GM18507 (cell line): ENCODE measurements around the gene ABR.
A peak's percentile ranks its signal among the peaks of the same experiment; 100 is the strongest.
"Not testable (repeated sequence)": the region's sequence is repeated elsewhere in the genome, so short reads cannot be mapped to it uniquely, and the experiment has no call there.

Experiments
- DNase-seq: peaks from one replicate; pipeline ENCODE4 v3.0.0; 2011; ENCODE audit warnings: low read depth; ENCODE audit not compliant: insufficient read length; ENCODE audit errors: extremely low spot score
- FAIRE-seq: peaks from 2 replicates; lab custom pipeline; 2011; peaks lifted over from hg19 to GRCh38; lab: Jason Lieb, UNC

The ABR gene

DNA sequence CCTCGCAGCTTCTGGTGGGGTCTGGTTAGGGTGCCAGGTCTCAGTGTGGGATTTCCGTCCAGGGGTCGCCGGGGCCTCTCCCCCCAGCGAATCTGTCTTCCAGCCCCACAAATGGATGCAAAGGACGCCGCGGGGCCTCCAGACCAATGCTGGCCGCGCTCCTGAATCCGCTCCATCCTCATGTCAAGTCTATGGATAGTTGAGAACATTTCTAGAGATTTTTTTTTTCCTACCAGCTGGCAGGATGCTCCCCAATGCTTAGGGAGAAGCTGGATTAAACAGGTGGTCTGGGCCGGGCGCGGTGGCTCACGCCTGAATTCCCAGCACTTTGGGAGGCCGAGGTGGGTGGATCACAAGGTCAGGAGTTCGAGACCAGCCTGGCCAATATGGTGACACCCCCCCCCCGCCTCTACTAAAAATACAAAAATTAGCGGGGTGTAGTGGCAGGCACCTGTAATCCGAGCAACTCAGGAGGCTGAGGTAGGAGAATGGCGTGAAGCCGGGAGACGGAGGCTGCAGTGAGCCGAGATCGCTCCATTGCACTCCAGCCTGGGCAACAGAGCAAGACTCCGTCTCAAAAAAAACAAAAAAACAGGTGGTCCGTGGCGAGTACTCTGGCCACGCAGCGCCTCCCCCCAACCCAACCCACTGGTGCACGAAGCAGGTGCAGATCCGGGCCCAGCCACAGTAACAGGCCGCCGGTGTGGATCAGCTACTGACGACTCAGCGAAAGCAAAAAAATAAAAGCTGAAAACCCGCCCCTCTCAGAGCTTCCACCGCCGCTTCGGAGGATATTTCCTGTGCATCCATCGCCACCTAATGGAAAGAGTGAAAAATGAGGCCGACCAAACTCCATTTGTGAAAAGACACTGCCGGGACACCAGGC lies 199.1 kb downstream of the ABR start:
- DNase-seq (peak; percentile 45), FAIRE-seq (peak; percentile 89)

DNA sequence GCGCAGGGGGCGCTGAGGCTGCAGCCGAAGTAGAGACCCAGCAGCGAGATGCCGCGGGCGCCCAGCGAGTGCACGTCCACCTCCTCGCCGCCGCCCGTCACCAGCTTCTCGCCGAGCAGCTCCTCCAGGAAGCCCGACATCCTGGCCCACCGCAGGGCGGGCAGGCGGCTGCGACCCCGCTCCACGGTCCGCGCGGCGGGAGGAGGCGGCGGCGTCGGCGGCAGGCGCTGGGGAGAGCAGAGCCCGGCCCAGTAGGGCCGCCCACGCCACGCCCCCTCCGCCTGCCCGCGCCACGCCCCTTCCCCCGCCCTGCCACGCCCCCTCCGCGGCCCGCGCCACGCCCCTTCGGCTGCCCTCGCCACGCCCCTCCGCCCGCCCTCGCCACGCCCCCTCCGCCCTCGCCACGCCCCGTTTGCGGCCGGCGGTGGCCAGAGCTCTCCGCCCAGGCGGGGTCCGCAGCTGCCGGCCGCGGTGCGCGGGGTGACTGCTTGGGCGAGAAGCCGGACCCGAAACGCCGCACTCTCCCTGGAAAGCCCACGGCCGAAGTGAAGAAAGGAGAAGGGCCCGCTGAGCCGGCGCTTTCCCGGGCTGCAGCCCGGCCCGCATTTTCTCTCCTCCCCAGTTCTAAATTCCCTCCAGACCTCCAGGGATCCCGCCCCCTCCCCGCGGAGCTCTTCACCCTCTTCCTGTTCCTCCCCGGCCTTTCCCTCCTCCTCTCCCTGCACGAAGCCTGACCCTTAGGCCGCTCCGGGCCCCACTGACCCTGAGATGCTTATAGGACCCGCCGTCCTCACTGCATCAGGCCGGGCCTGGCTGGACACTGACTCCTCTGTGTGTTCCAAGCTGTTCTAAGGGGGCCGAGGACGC lies 200.0 kb downstream of the ABR start, which contains the start of gene NXN:
NXN (minus strand) TSS at position 238 of the 867 bp plus-strand sequence.
- DNase-seq (peak; percentile 93), FAIRE-seq (peak; percentile 61)

DNA sequence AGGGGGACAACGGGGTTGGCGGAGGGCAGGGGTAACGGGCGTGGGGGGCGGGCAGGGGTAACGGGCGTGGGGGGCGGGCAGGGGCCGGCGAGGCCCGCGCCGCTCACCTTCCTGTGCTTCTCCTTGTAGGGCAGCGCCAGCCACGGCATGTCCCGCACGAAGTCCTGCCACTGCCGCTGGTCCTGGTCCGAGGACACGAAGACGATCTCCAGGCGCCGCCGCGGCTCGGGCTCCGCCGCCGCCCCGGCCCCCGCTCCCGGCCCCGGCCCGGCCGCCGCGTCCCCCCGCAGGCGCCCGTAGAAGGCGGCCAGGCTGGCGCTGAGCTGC lies 200.6 kb downstream of the ABR start:
- no peak for FAIRE-seq
- DNase-seq, result no peak

DNA sequence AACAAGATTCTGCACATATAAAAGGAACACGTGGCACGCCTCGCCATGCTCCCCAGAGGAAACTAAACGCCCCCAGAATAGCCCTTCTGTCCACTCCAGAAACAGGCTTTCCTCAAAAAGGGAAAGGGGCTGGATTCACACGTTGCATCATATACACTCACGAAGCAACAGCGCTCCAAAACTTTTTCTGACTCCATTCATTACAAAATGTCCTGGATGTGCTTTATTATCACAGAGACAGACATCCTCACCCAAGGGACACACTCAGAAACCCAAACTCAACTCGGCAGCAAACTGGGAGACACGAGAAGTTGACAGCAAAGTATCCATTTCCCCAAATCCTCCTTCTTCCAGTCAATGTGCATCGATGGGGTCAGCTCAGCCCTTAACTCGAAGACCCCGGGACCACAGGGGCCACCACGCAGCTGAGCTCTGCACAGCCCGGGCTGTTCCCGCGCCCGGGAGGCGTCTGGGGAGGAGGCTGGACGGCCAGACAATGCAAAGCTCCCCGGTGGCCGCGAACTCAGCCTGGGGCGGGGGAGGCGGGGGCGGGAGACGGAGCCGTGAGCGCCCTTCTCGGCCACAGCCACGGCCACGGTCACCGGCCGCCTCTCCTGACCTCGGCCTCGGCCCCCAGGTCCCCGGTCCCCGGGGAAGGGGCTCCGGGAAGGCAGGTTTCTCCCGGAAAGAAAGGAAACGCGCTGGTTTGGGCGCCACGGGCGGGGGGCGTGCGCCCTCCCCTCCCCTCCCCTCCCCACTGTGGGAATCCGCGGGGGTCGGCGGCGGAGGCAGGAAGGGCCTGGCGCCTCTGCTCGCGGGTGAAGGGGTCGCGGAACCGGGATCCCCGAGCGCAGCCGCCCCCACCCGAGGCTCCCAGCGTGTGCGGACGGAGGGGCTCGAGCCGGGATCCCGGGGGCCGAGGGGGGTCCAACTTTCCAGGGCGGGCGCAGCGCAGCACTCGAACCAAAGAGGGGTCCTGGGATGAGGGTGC lies 201.4 kb downstream of the ABR start:
- DNase-seq (no peak), FAIRE-seq (no peak)

DNA sequence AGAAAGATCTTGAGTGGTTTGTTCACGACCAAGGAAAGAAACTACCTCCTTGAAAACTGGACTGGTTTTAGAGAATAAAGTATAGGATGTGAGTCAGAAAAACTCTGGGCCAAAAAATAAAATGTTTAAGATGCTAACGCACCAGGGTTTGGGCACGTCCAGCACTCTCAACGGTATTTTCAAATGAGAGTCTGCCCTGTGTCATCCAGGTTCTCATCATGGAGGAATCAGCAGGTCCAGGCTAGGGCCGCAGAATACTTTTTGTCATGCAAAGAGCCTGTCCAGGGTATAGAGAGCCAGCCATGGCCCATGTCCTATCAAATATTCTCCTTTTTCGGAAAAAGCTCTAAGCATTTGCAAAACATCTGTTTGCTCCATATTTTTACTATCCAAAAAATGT lies 202.6 kb downstream of the ABR start:
- no peak for FAIRE-seq
- no peak for DNase-seq

DNA sequence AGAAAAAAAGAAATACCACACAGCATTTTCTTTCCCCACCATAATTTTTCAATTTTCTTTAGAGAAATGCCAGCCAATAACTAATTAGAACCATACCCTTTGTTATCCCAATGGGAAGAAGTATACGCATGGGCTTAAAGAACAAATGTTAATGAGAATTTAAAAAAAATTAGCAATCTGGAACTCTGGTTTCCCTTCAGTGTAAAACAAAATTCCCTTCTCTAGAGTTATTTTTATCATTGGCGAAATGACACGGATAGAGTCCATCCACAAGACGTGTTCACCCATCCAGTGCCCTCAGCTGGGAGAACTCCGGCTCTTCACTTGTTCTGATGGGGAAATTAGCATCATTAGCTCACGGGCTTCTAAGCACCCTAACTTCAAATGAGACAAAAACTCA lies 203.5 kb downstream of the ABR start:
- DNase-seq, result no peak
- no peak for FAIRE-seq

DNA sequence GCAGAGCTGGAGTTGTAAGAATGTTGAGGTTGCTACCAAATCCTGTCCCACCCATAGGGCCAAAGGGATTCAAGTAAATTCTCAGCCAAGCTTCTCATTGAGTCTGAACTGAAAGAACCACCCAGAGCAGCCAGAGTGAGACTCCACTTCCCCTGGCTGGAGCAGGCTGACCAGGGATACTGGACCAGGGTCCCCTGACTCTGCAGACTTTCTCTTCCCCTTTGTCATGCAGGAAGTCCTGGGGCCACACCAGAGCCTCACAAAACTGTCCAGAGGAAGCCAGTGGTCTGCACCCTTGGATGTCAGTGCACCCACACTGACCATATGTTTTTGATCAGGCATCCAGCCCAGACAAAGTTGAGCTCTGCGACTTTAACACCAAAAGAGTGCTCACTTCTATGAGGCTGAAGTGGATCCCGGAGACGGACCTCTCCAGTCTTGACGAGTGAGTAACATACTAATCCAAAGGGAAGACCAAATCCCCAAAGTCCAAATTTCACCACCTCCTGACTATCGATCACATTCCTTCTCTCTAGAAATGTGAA lies 204.3 kb downstream of the ABR start:
- no peak for DNase-seq
- no peak for FAIRE-seq

DNA sequence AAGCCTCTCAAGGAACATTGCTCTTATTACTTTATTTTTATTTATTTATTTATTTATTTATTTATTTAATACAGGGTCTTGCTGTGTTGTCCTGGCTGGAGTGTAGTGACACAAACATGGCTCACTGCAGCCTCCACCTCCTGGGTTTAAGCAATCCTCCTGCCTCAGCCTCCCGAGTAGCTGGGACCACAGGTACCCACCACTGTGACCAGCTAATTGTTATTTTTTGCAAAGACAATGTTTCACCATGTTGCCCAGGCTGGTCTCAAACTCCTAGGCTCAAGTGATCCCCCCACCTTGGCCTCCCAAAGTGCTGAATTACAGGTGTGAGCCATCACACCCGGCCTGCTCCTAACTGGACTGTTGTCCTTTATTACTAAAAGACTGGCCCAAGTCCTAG lies 205.0 kb downstream of the ABR start:
- not testable (repeated sequence) for DNase-seq, FAIRE-seq

DNA sequence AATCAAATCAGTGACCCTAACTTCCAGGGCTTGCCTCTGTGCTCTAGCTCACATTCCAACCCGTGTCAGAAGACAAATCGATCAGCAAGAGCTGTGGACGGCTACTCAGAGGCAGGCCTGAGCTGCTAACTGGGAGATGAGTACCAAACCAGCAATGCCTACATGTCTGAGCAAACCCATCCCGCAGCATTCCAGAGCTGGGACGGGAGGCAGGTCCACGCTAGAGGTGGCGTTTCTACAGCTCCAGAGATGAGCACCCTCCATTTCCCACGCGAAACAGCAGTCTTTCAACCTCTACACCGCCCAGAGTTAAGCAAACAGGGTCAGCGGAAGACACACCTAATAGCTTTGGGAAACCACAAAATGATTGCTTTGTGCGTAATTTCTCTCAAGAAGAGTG lies 206.7 kb downstream of the ABR start:
- no peak for FAIRE-seq
- no peak for DNase-seq

DNA sequence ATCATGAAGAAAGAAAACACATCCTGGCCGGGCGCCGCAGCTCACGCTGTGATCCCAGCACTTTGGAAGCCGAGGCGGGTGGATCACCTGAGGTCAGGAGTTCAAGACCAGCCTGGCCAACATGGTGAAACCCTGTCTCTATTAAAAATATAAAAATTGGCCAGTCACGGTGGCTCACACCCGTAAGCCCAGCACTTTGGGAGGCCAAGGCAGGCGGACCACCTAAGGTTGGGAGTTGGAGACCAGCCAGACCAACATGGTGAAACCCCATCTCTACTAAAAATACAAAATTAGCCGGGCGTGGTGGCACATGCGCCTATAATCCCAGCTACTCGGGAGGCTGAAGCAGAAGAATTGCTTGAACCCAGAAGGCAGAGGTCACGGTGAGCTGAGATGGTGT lies 207.9 kb downstream of the ABR start:
- not testable (repeated sequence) for FAIRE-seq, DNase-seq

DNA sequence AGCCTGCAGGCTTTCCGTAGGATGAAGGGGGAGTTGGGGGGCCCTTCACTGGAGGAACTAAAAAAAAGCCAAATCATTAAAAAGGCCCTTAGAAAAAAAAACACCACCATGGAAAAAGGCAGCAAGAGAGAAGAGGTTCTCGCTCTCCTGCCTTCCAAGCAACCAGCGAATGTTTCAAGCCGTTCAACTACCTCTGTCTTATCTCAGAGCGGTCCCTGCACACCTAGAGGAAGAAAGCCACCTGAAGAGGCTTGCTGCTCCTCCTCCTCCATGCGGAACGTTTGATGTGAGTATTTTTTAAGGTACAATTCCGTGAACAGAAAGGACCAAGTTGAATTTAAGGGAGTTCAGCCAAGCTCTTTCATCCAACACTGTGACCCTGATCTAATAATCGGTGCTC lies 209.4 kb downstream of the ABR start:
- no peak for DNase-seq
- no peak for FAIRE-seq

DNA sequence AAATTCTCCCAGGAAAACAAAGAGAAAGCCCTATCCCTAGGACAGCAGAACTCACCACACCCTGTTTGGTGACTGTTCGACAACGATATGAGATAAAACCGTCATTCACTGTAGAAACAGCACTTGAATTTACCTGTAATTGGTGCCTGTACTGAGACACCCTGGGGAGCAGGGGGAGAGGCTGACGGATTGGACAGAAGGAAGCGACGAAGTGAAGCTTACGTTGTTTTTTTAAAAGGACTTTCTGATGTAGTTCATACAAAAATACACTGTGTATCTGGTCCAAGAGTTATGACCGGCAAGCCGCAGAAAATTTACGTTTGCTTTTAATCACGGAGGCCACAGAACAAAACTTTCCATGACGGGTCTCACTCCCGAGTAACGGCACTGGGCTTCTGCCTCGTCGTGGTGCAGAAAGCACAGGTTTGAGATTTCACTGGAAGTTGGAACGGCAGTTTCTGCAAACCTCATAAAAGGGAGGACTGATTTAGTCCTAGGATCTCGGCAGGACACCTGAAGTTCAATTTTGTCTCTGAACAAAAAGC lies 209.9 kb downstream of the ABR start:
- FAIRE-seq (no peak), DNase-seq (no peak)

DNA sequence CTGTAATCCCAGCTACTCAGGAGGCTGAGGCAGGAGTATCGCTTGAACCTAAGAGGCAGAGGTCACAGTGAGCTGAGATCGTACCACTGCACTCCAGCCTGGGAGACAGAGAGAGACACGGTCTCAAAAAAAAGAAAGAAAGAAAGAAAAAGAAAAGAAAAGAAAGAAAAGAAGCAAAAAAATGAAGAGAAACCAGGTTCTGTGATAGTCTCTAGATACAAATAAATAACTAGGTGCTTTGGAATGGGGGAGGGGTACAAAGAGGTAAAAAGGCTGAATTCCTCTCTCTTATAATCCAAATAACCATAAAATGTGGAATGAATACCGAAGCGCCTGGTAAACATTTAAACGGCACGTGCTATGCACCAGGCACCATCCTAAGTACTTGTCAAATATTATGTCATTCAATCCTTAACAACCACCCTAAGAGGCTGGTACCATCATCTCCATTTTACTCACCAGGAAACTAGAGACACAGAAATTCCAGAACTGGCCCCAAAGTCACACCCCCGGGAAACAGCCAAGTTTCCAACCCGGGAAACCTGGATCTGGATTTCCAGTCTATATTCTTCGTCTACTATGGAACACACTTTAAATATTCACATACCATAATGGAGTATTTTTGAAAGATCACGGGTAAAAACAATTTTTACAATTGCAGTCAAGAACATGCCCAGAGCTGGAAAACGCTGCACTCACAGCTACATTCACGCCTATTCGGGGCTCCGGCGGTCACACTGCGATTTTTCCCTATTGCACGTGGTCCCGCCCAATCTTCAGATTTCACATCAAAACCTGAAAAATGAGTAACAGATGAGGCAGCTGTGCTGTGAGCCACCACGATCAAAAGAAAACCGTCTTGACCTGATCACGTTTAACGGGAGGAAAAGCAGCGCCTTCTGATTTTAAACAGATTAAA lies 210.7 kb downstream of the ABR start:
- no peak for FAIRE-seq
- no peak for DNase-seq

DNA sequence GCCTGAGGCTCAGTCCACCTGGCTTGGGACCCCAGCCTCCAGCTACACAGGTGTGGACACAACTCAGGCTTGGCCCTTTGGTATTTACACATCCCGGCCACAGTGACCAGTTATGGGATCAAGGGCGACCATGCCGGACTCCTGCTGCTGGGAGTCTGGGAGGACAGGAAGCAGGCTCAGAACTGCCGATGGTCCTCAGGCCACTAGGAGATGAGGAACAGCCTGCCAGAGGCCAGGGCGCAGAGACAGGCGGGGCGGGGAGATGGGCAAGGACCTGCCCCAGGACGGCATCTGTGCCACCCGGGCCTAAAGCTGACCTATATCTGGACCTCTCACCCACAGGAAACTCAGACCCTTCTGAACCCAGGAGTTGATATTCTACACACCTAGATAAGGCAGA lies 212.7 kb downstream of the ABR start:
- FAIRE-seq, result no peak
- DNase-seq, result no peak

DNA sequence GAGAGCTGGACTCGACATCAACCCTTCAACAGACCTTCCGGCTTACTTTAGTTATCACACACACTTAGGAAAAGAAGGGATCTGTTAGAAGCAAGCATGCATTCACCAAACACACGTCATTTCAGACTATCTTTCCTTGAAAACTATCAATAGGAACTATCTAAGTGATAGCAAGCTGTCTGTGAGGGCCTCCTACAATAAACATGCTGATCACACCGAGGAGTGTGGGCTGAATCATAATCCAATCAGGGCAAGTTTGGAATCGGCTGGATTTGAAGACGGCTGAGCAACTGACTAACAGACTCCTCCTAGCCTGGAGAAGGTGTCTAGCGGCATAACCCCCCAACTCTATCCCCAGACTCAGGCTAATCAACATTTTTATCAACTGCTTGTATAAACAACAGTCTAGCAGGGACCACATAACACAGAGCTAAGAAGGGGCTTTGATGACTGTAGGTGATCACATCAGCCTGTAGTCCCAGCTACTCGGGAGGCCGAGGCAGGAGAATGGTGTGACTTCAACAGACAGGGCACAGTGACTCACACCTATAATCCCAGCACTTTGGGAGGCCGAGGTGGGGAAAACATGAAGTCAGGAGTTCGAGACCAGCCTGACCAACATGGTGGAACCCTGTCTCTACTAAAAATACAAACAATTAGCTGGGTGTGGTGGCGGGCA lies 214.3 kb downstream of the ABR start:
- DNase-seq, result no peak
- no peak for FAIRE-seq

DNA sequence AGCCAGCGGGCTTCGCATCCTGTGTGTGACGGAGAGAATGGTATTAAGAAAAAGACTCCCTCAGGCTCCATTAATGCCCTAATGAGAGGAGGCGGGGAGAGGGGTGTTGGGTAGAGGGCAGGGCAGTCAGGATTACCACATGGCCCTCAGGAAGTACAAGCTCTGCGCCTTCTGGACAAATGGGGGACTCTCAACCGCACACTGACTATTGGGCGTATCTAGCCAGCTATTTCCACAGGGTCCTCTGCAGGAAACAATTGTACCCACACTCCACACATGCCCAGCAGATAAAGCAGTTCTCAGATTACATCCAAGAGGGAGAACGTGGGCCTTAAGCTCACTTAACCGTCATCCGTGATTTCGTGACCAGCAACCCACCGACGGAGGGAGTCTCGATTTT lies 214.9 kb downstream of the ABR start:
- FAIRE-seq, result no peak
- no peak for DNase-seq

DNA sequence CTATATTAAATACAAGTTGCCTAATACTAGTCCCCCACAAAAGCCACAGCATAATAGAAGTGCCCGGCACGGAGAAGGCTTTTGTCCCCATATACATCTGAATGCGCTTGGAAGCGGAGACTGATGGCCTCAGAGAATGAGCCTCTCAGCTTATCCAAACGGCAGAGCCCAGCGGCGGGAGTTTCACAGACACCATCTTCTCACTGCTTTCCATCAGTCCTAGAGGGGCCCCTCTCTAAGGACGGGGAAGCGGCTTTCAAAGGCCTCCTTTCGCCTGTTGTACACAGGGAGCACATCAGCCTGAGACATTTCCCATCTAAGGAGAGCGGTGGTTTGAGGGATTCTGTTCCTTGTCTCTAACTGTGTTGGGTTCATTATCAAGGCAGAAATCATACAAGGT lies 217.1 kb downstream of the ABR start:
- DNase-seq (no peak), FAIRE-seq (no peak)

DNA sequence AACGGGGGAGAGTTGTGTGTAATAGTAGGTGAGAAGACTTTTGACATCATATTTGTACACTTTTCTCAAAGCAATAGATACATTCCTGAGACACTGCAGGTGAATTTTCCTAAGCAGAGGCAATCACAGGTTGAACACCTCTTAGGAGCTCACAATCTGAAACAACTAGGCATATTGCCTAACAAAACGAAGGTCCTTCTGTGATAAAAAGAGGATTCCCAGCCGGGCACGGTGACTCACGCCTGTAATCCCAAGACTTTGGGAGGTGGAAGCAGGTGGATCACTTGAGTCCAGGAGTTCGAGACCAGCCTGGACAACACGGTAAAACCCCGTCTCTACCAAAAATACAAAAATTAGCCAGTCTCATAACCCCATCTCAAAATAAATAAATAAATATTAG lies 217.6 kb downstream of the ABR start:
- DNase-seq (no peak), FAIRE-seq (no peak)
